Colonic mucosa (tissue), 4 donors: ENCODE results near the gene LRRK1. TPM values are rescaled to one million over a fixed set of nuclear protein-coding genes. Genes with fewer than 3 reads are reported as not detected.

Experiments used
- DNase-seq: peaks from one replicate; pipeline ENCODE4 v3.0.0-alpha.2; 2020
- H3K27ac ChIP-seq: fragments of 200-600 bp; one replicate; pipeline ENCODE4 v1.8.0; 2021
- H3K27me3 ChIP-seq: fragments of 200-600 bp; one replicate; pipeline ENCODE4 v1.8.0; 2021
- H3K36me3 ChIP-seq: fragments of 200-600 bp; one replicate; pipeline ENCODE4 v1.8.0; 2021
- H3K4me1 ChIP-seq: fragments of 200-600 bp; one replicate; pipeline ENCODE4 v1.8.0; 2021; ENCODE audit warnings: mild to moderate bottlenecking
- H3K4me3 ChIP-seq: fragments of 200-600 bp; one replicate; pipeline ENCODE4 v1.8.0; 2021
- H3K9ac ChIP-seq, 2 donors: one replicate each; pipeline ENCODE4 v1.7.0; 2013; ENCODE audit warnings: control low read depth in 2 of 2, low read depth in 2 of 2, low read length in 2 of 2
- H3K9me3 ChIP-seq: fragments of 200-600 bp; one replicate; pipeline ENCODE4 v1.8.0; 2021
- intact Hi-C: fragments of 100-400 bp; cut with DNase I; formaldehyde crosslinking; loops from one replicate; pipeline ENCODE4 v1.14.1; 2022
- total RNA-seq, 2 donors: library from RNA; stranded (reverse); fragmentation: NEBNext Ultra II Directional in 1 of 2; extraction: Animal tissue kit (Norgen Biotek cat#: 25700) in 1 of 2; gene quantifications; one replicate each; pipeline ENCODE4 v1.2.1, GENCODE V29; 2021
- TF ChIP-seq, protein P1 (sequence below): fragments of 200-600 bp; IDR thresholded peaks from one replicate; pipeline ENCODE4 v1.8.0; 2022; ENCODE audit warnings: antibody characterized with exemption, mild to moderate bottlenecking
- donor health status: healthy.
- donor health status: DM: no; HTN: no; CAD: no.
- donor health status: DM: no; HTN: no; CAD: no.

Gene LRRK1
- total RNA-seq, 2 donors from 2014 or later = 29.6 to 36.0 TPM

DNA sequence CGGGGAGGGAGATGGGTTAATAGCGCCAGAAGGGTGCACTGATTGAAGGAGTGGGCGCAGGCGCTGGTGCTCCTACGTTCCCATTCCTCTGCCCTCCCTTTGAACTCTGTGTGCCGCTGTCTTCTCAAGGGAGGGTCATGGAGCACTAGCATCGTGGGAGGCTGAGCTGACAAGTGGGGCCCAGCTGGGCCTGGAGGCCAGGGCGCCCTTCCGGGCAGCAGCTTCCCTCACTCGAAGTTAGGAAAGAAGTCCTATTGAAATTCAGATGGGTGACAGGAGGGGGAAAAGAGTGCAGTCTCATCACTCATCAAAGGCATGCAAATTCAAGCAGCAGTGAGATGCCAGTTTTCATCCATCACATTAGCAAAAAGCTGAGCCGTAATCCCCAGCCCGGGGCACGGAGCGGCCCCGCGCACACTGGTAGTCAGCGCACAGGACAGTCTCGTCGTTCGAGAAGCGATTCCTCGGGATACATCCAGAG, 128.2 kb downstream of the LRRK1 start:
- Histone ChIP-seq H3K4me3 (no peak overlapping the region), H3K4me1 (no peaks in the 10 kb centered on the region), H3K36me3 (no peaks in the 10 kb centered on the region), H3K9me3 (no peaks in the 10 kb centered on the region), H3K9ac (no peak overlapping the region), H3K27me3 (no peaks in the 10 kb centered on the region), H3K27ac (no peak overlapping the region)
- intact Hi-C loops = no loop called here
- DNase-seq = peak; percentile 12
- TF ChIP-seq, protein P1, sequence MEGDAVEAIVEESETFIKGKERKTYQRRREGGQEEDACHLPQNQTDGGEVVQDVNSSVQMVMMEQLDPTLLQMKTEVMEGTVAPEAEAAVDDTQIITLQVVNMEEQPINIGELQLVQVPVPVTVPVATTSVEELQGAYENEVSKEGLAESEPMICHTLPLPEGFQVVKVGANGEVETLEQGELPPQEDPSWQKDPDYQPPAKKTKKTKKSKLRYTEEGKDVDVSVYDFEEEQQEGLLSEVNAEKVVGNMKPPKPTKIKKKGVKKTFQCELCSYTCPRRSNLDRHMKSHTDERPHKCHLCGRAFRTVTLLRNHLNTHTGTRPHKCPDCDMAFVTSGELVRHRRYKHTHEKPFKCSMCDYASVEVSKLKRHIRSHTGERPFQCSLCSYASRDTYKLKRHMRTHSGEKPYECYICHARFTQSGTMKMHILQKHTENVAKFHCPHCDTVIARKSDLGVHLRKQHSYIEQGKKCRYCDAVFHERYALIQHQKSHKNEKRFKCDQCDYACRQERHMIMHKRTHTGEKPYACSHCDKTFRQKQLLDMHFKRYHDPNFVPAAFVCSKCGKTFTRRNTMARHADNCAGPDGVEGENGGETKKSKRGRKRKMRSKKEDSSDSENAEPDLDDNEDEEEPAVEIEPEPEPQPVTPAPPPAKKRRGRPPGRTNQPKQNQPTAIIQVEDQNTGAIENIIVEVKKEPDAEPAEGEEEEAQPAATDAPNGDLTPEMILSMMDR = no peak

DNA sequence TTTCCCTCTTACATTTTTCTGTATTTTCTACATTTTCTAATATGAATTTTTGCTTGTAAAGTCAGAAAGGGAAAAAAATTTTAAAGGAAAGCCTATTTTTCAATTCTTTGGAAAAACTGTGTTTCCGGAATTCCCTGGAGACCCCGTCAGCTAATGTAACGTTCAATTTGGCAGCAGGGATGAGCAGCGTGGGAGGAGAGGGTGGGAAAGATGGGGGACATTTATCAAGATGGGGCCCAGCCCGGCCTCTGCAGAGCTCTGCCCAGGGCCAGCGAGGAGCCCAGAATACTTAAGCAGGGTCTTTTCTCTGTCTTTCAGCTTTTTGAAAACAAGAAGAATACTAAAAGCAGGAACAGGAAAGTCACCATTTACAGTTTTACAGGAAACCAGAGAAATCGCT, 129.0 kb downstream of the LRRK1 start:
- Histone ChIP-seq H3K36me3 (peaks cover 2% of the 10 kb centered on the region), H3K27me3 (no peaks in the 10 kb centered on the region), H3K4me3 (no peak overlapping the region), H3K4me1 (no peaks in the 10 kb centered on the region), H3K9me3 (no peaks in the 10 kb centered on the region), H3K9ac (no peak overlapping the region), H3K27ac (no peak overlapping the region)
- TF ChIP-seq, protein P1 = no peak
- DNase-seq = peak; percentile 16
- intact Hi-C loops = no loop called here

DNA sequence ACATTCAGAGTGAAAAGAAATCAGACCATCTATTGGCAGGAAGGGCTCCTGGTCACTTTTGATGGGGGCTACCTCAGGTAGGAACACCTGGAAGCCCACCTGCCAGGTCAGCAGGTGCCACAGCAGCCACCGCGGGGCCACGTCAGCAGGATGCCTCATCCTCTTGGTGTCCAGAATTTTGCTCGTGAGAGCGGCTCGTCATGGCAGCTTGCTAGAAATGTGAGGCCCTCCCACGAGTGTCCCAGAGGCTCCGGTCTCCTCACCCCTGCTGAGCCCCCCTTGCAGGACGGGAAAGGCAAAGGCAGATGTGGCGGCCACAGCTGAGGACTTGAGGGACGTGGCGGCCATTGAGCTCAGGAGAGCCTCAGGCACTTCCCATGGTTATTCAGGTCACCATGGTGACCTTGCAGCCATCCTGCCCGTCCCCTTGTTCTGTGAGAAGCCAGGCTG, 129.4 kb downstream of the LRRK1 start:
- no peaks in the 10 kb centered on the region for H3K9me3 ChIP-seq
- DNase-seq = peak; percentile 14
- H3K36me3 ChIP-seq = peaks cover 6% of the 10 kb centered on the region
- no peak overlapping the region for H3K27ac ChIP-seq
- H3K27me3 ChIP-seq = no peaks in the 10 kb centered on the region
- H3K4me3 ChIP-seq = no peak overlapping the region
- intact Hi-C loops = no loop called here
- H3K9ac ChIP-seq = no peak overlapping the region
- TF ChIP-seq, protein P1 = no peak
- no peaks in the 10 kb centered on the region for H3K4me1 ChIP-seq

DNA sequence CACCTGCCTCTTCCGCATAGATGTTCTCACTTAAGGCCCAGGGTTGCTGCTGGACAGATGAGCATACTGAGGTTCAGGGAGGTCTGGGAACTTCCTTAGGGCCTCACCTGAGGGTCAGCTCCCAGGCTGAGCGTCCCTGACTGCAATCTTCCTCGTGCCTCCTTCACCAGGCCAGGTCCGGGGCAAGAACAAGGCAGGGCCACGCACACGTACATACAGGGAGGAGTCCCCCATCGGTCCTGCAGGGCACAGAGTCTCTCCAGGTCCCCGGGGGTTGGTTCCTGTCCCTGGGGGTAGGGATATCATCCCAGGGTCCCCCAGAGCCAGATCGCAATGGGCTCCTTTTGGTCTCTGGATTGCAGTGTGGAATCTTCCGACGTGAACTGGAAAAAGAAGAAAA, 130.1 kb downstream of the LRRK1 start:
- TF ChIP-seq, protein P1 = no peak
- peaks cover 6% of the 10 kb centered on the region for H3K36me3 ChIP-seq
- intact Hi-C loops = no loop called here
- no peak overlapping the region for H3K27ac ChIP-seq
- no peaks in the 10 kb centered on the region for H3K4me1 ChIP-seq
- no peaks in the 10 kb centered on the region for H3K9me3 ChIP-seq
- peak; percentile 11 for DNase-seq
- H3K9ac ChIP-seq = no peak overlapping the region
- H3K4me3 ChIP-seq = no peak overlapping the region
- no peaks in the 10 kb centered on the region for H3K27me3 ChIP-seq

DNA sequence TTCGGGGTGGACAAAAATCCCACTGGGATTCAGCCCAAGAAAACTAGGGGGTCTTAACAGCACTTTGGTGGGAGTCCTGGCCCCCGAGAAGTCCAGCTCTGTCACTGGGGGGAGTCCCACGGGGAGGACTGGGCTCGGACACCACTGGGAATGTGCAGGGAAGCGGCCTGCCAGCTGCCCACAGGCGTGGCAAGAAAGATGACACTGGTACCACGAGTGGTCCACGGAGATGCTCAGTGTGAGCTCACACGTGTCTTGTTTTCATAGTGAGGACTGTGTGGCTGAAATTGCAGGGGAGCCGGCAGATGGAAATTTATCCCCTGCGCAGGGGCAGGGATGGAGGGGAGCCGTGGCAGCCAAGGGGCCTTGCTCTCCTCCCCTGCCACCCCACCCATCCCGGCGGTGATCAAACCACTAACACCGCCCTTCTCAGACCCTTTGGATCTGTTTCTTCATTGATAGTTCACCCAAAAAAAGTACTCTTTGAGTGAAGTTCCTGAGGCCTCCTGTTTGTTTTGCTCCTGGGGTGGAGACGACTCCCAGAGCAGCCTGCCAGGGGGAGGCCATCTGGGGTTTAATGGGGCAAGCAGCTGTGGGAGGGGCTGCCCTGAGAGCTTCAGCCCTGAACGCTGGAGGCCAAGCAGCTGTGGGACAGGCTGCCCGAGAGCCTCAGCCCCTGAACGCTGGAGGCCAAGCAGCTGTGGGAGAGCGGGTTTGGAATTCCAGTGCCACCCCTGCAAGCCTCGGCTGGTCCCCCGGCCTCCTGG, 130.9 kb downstream of the LRRK1 start:
- Histone ChIP-seq H3K36me3 (peaks cover 9% of the 10 kb centered on the region), H3K9me3 (no peaks in the 10 kb centered on the region), H3K27ac (no peak overlapping the region), H3K4me1 (no peaks in the 10 kb centered on the region), H3K9ac (no peak overlapping the region), H3K27me3 (no peaks in the 10 kb centered on the region), H3K4me3 (no peak overlapping the region)
- intact Hi-C loops = no loop called here
- peak; percentile 18 for DNase-seq
- TF ChIP-seq, protein P1 = no peak
